ENCODE measurements around the gene TMC5. TPM values are rescaled to one million over a fixed set of nuclear protein-coding genes. Genes with fewer than 3 reads are reported as not detected.

TMC5 gene
- total and polyA plus RNA-seq, 2 of the 4 experiments (the other 2 are of a cell fraction) = not detected

DNA sequence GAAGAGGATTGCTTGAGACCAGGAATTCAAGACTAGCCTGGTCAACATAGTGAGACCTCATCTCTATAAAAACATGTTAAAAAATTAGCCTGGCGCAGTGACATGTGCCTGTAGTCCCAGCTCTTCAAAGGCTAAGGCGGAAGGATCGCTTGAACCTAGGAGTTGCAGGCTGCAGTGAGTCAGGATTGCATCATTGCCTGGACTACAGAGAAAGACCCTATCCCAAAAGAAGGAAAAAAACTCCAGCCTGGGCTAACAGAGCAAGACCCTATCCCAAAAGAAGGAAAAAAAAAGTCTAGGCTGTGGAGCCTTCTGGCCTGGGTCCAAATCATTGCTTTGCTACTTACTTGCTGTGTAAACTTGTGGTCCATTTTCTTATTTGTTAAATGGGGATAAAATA, 111.0 kb downstream of the TMC5 start:
- in situ Hi-C loops (cut with MboI; ENCODE audit: low sequenced_read_pairs) = no loop called here
- H2AK9ac ChIP-seq (replicated peaks; ENCODE audit: low read depth, low read length, poor library complexity) = no peak overlapping the region
- DNase-seq (no peak), ATAC-seq (ENCODE audit: low read depth) (no peak)
- dilution Hi-C loops (cut with HindIII; ENCODE audit: low sequenced_read_pairs, unreplicated experiment) = no loop called here
- H3K79me1 ChIP-seq (ENCODE audit: low read depth in 1 of 2, low read length in 2 of 2) = peaks cover 18 to 29% of the 10 kb centered on the region in 2 experiments
- no TSS peak for BruUV-seq (replicated peaks)
- no peak overlapping the region for H2AFZ ChIP-seq (replicated peaks; ENCODE audit: low read length, poor library complexity)
- H4K91ac ChIP-seq (ENCODE audit: insufficient read depth, low read depth, low read length) = no peak overlapping the region
- no peaks in the 10 kb centered on the region; the same call in 1 of the 2 replicates for H3K9me1 ChIP-seq (ENCODE audit: insufficient read depth, low read length)
- no peaks in the 10 kb centered on the region for H3K27me3 ChIP-seq (ENCODE audit: control insufficient read depth, insufficient read depth, low read length)
- no peaks in the 10 kb centered on the region for H3K4me1 ChIP-seq (ENCODE audit: control insufficient read depth, insufficient read depth, low read length)
- ChIA-PET POLR2A (ENCODE audit: unreplicated experiment) (interaction anchor here (0.5 kb wide), 1 partner anchor 168 kb away, joined by 3 read pairs; no protein-coding TSS in a partner anchor), CTCF (no interaction called here)
- no peak overlapping the region for H3K18ac ChIP-seq (ENCODE audit: low read depth, low read length)
- no peak overlapping the region for H2BK120ac ChIP-seq (ENCODE audit: low read depth, low read length)
- H2BK15ac ChIP-seq (ENCODE audit: low read depth, low read length) = no peak overlapping the region
- no peak overlapping the region for H2BK5ac ChIP-seq (ENCODE audit: low read depth, low read length, poor library complexity, severe bottlenecking)
- H2AK5ac ChIP-seq (ENCODE audit: low read depth, low read length) = no peak overlapping the region
- H3K9ac ChIP-seq (ENCODE audit: low read depth, low read length) = no peak overlapping the region
- TF ChIP-seq MAFK (IDR thresholded peaks at IDR 0.05; ENCODE audit: low read depth, low read length) (no peak), POLR2A (IDR thresholded peaks at IDR 0.05; ENCODE audit: low read depth, low read length) (no peak), CEBPB (IDR thresholded peaks at IDR 0.05; ENCODE audit: low read depth, low read length) (peak; percentile 47)
- H3K4me2 ChIP-seq (ENCODE audit: low read depth, low read length) = no peak overlapping the region
- no CpG with 5 or more reads among the region's 3 CpGs for WGBS, 2 experiments (ENCODE audit: extremely low coverage in 2 of 2, insufficient read length in 1 of 2)
- H4K20me1 ChIP-seq (ENCODE audit: insufficient read depth, low read length) = no peaks in the 10 kb centered on the region
- H3K23ac ChIP-seq (ENCODE audit: low read depth, low read length) = no peak overlapping the region
- H4K8ac ChIP-seq (ENCODE audit: low read depth in 2 of 2, low read length in 2 of 2) = no peak overlapping the region
- H3K36me3 ChIP-seq (ENCODE audit: control insufficient read depth, insufficient read depth, low read length) = peaks cover 3% of the 10 kb centered on the region; the same call in 1 of the 2 replicates
- no peak overlapping the region for H2BK20ac ChIP-seq (ENCODE audit: low read depth, low read length)
- H4K5ac ChIP-seq (ENCODE audit: low read depth, low read length) = no peak overlapping the region
- no peak overlapping the region for H3K14ac ChIP-seq (replicated peaks; ENCODE audit: low read depth, low read length)
- intact Hi-C loops (cut with micrococcal nuclease) = no loop called here
- no peak overlapping the region for H3K27ac ChIP-seq (ENCODE audit: insufficient read depth, low read length)
- no peak overlapping the region for H3K4ac ChIP-seq (ENCODE audit: low read depth, low read length)
- H3K4me3 ChIP-seq (ENCODE audit: insufficient read depth, low read depth, low read length) = no peak overlapping the region
- H3K56ac ChIP-seq (ENCODE audit: extremely low read depth, insufficient read depth, low read length) = no peak overlapping the region
- H3K9me3 ChIP-seq (ENCODE audit: control insufficient read depth, insufficient read depth, low read length) = no peaks in the 10 kb centered on the region

Measured in IMR-90 (cell line).